IPS-NIHi11 (cell line): ENCODE results near the gene ERC2.

Experiments
- DNase-seq: peaks from one replicate; pipeline ENCODE4 v3.0.0; 2012; ENCODE audit warnings: mixed read lengths, low spot score

ERC2 gene

GRCh38 chr3:55585856-55586255, 882.4 kb downstream of the ERC2 start:
- DNase-seq = no peak

DNA sequence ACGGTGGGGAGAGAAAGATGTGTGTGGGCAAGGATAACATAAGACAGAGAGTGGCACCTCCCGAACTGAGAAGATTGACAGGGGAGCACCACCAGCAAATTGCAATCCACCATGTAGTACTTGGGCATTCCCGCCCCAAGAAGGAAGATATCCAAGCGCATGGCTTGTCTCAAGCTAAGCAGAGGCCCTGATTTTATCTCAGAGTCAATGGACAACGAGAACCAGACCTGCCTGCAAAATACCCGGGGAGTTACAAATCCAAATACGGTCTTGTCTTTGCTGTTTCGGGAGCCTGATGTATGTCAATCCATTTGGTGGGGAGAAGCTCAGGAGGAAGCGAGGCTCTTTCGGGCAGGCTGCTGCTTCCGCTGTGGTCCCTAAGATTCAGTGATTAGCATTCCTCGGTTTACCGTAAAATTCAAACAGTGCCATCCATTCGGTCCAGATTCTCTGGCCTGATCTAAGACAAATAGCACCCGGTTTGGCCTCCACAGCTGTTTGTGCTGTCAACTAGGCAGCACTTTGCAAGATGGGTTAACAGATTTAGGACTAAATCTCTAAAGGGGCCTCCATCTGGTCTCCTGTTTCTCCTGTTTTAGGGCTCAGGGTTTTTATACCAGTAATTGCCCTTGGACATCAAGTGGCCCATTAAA, 883.4 kb downstream of the ERC2 start:
- DNase-seq = no peak

DNA sequence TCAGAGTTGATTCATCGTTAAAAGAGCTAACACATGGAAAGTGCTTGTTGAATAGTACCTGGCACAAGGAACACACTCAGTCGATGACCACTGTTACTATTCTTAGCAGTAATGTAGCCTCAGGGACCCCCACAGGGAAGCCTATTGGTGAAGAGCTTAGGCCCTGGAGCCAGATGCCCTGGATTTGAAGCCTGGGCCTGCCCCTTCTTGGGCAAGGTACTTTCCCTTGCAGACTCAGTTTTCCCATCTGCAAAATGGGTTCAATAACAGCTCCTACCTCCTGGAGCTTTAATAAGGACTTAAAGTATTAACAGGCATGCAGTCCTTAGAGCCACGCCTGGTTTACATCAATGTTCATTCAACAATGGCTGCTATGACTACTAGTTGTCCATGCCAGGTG, 884.2 kb downstream of the ERC2 start:
- no peak for DNase-seq

DNA sequence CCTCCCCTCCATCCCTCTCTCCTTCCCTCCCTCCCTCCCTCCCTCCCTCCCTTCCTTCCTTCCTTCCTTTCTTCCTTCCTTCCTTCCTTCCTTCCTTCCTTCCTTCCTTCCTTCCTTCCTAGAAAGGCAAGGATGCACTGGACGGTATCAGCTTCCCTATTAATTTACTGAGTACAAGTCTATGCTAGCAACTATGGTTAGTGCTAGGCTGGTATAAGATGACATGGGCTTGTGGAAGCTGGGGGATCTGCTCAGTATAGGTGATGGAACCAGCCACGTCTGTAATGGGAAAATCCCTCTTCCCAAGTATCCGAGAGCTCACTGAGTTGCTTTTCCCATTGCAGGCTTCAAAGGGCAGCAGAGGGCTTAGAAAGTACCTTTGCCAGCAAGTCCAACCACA, 884.8 kb downstream of the ERC2 start:
- DNase-seq = no peak

DNA sequence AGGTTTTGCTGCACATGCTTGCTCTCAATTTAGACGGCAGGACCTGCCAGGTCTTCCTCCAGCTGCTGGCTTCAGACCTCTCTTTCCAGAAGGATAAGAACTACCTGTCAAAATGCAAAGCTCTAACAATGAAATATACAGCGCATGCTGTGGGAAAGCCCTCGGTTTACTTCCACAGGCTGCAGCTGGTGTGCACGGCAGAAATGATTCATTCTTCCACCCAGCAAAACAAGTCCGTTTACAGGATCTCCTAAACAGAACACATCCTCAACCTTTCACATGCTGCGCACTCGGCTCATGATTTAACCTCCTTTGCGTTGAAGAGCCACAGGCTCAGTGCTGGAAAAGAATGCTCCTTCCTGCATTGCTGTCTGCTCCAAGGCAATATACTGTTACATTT, 888.8 kb downstream of the ERC2 start:
- no peak for DNase-seq

DNA sequence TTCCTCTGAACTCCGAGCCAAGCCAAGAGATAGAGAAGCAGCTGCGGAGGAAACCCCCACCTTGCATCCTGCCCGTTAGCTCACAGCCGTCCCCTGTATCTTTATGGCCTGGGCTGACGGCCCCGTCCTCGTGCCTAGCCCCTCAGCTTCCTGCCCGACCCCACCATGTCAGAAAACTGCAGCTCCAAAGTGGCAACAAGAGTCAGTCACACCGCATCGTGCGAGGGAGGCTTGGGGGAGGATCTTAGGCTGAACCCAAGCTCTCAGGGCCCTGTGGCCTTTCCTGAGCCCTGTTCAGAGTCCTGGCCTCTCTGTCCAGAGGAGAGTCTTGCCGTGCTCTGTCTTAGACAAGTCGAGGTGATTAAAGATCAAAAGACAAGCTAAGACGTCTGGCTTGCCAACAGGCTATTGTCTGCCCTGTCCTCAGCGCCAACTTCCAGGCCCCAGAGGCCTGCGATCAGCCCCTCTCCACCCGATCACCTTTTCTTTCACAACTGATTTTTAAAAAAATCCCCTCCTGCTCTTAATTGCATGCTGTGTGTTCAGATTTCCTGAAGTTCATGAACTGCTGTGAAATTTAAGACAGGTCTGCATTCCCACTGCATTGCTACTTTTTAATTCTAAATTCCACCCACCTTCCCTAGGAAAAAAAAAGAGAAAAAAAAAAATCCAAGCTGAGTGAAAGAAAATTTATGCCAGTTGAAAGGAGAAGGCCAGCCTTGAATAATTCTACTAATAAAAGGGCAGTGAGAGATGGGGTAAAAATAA, 891.5 kb downstream of the ERC2 start:
- no peak for DNase-seq

DNA sequence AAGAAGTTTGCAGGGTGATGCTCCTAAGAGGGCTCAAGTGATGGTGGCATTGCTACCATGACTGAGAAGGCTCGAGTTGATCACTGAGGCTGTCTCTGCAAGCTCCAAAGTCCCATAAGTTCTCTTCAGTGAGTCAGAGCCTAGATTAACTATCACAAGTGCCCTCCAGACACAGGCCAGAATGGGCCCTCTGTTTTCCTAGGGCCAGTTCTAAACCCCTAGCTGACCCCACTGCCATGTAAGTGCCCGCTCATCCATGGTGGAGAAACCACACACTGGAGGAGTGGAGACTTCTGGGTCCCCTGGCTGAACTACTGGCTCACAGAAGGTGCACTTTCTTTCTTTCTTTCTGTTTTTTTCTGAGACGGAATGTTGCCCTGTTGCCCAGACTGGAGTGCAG, 893.6 kb downstream of the ERC2 start:
- DNase-seq = no peak

DNA sequence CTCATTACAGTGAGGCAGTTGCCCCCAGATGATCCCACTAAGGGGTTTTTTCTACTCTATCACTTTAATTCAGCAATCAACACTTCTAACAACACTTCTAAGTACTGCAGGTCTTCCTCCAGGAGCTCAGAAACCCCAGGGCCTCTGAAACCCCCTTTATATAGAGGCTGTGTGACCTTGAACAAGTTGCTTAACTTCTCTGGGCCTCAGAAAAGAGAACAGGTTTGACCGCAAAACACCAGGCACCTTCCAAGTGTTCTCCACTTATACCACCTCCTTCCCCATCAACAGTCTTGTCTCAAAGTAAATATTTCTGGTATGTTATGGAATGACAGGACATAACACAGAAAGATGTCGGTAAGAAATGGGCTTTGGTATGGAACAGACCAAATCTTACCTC, 895.5 kb downstream of the ERC2 start:
- no peak for DNase-seq

DNA sequence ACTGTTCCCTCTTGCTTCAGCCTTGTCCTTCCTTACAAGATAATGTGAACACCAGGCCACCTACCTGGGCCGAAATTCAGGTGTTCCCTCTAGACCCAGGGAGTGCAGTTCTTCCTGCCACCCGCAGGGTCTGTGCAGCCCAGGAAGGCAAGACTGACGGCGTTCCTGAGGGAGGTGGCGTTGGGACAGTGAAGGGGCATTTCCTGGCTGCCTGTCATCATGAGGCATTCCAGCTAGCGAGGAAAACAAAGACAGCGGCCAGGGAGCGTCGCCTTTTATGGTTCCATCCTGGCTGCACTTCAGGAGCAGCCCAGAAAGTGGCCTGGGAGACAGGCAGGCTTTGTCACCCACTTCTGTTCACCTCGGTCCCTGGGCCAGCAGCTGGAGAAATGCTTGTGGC, 896.4 kb downstream of the ERC2 start:
- peak; percentile 75 for DNase-seq

DNA sequence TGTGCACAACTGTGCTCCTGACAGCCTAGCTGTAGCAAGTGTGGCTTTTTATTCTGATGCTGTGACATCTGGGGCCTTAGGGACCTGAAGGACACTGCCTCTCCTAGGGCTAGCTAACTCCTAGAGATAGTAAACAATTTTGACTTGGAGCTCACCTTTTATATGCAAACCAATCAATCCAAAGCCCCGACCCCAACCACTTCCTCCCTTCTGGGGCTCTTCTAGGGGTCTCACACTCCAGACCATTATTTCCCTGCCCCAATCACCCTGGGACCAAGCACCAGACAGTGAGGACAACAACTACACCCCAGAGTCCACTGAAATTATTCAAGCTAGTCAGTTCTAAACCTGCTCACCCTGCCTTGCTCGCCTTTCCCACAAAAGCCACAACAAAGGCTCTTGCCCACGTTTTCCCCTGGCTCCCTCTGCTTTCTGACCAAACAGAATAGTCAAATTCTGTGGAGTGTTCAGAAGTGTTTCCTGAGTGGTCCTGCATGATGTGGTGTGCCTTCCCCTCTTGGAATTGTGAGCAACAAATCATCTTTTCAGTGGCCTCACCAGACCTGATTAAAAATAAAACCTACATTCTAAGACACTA, 897.0 kb downstream of the ERC2 start:
- DNase-seq = no peak

DNA sequence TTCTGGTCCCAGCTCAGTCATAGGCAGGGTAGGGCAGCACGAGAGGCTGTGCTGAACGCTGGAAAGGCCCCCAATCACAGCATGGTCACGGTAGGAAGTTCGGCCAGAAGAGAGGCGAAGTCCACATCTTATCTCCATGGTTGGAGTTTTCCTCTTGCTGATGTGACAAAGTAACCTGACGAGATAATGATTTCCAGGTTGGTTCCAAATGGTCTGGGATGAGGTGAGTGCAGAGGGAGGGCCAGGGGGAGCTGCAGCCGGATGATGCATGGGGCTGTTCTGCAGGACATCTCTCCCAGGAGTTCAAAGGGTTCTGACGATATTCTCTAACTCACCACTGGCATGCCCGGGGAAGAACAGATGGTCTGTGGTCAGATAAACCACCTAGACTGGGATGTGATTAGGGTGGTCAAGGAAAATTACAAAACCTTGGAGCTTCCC, 898.0 kb downstream of the ERC2 start:
- no peak for DNase-seq

- no peak for DNase-seq
These were observed 899.2 kb downstream of the ERC2 start for GRCh38 chr3:55569033-55569599.

DNA sequence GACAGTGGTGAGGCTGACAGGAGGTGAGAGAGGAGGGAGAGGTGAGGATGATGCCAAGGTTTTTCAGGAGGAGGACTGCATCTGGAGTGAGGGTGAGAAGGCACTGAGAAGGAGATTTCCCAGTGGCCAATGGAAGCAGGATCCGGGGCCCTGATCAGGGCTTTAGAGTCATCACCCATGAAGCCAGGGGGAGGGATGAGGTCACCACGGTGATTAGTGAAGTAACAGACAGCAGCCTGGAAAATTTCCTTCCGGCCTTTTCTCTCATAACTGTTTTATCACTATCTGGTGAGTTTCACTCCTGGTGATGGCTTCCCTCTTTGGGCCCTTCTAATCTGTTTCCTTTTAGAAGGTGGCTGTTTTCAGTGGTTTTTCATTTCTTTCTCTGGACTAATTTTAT, 900.7 kb downstream of the ERC2 start:
- no peak for DNase-seq

DNA sequence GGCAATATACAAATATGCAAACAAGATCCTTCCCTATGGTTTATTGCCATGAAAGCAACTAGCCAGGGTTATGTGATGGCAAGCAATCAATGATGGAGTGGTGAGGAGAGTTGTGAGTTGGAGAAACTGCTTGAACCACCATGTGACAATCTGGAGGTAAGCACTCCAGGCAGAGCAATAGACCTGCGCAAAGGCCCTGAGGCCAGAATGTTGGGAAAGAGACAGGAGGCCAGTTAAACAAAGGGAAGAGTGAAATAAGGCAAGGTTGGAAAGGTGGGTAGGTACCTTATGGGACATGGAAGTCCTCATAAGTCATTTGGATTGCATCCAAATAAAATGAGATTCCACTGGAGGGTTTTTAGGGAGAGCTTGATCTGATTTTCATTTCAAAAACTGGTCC, 901.1 kb downstream of the ERC2 start:
- no peak for DNase-seq

- no peak for DNase-seq
These were observed 902.7 kb downstream of the ERC2 start for GRCh38 chr3:55565521-55565920.

DNA sequence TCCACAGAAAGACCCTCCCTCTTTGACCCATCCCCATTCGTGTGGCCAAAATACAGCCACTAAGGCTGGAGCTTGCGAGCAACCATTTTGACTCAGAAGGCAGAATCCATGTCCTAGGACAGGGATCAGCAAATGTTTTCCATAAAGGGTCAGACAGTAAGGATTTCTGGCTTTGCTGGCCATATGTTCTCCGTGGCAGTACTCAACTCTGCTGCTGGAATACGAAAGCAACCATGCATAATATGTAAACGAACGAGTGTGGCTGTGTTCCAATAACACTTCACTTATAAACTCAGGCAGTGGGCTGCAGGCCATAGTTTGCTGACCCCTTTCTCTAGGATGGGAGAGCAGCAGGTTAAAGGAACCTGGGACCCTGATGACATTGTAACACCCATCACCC, 903.5 kb downstream of the ERC2 start:
- no peak for DNase-seq

DNA sequence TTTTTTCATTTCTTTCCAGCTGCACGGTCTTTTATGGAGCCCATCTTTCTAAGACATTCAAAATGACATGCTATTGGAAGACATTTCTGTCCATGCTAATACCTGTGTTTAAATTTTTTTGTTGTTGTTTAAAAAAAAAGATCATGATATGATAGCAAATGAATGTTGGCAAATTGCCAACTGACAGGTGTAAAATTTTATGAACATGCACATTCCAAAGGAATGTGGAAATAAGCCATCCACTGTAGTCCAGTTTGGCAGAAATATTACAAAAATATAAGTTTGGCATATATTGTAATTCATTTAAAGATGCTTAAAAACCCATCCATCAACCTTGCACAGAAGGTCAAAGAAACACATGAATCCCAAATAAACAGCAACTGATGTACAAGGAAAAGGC, 905.6 kb downstream of the ERC2 start:
- no peak for DNase-seq

GRCh38 chr3:55559500-55560423, 908.5 kb downstream of the ERC2 start:
- no peak for DNase-seq

DNA sequence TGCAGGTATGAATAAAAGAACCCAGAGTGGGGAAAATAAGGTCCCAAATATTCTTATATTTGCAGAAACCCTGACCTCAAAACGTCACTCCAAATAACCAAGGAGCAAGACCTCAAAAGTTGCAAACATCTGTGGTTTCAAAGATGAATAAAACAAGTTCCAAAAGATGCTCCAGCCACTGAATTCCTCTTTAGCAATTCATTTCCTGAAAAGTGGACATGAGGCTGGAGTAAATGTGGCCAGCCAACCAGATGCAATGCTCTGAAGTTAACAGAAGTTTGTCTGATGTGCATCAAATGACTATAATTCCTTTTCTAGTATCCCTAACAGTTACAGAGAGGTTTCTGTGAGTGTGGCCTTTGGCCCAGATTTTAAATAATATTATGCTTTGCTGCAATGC, 910.0 kb downstream of the ERC2 start:
- no peak for DNase-seq

- no peak for DNase-seq
These were observed 910.7 kb downstream of the ERC2 start for GRCh38 chr3:55557549-55557948.

- DNase-seq = no peak
These were observed 911.4 kb downstream of the ERC2 start for GRCh38 chr3:55556619-55557537.
